HG02981 (cell line): ENCODE results near the gene CHD5.
"Not testable (repeated sequence)": the region's sequence is repeated elsewhere in the genome, so short reads cannot be mapped to it uniquely, and the experiment has no call there.

Source experiments
- ATAC-seq: cut with Tn5 transposase; IDR thresholded peaks from one replicate; pipeline ENCODE4 v1.9.1; 2021; ENCODE audit warnings: mild to moderate bottlenecking, moderate library complexity; ENCODE audit not compliant: unreplicated experiment

CHD5 gene

GRCh38 chr1:6070450-6070974 lies 109.6 kb downstream of the CHD5 start:
- no peak for ATAC-seq

GRCh38 chr1:6069573-6069972 lies 110.5 kb downstream of the CHD5 start:
- ATAC-seq, result no peak

- no peak for ATAC-seq
Observed at GRCh38 chr1:6068932-6069331, 111.2 kb downstream of the CHD5 start.

GRCh38 chr1:6068073-6068472 lies 112.0 kb downstream of the CHD5 start:
- no peak for ATAC-seq

- no peak for ATAC-seq
Observed at GRCh38 chr1:6066680-6067079, 113.4 kb downstream of the CHD5 start.

GRCh38 chr1:6065093-6065858 lies 114.8 kb downstream of the CHD5 start:
- no peak for ATAC-seq

GRCh38 chr1:6063532-6064053 lies 116.5 kb downstream of the CHD5 start:
- ATAC-seq, result not testable (repeated sequence)

GRCh38 chr1:6062670-6063069 lies 117.5 kb downstream of the CHD5 start:
- no peak for ATAC-seq

- ATAC-seq, result no peak
Observed at GRCh38 chr1:6059866-6060265, 120.3 kb downstream of the CHD5 start.

GRCh38 chr1:6057170-6057845 lies 122.8 kb downstream of the CHD5 start:
- no peak for ATAC-seq

- no peak for ATAC-seq
Observed at GRCh38 chr1:6056572-6056948, 123.6 kb downstream of the CHD5 start.

- no peak for ATAC-seq
Observed at GRCh38 chr1:6054596-6054995, 125.5 kb downstream of the CHD5 start.

GRCh38 chr1:6053206-6053546 lies 126.9 kb downstream of the CHD5 start:
- no peak for ATAC-seq

GRCh38 chr1:6052543-6053205 lies 127.4 kb downstream of the CHD5 start:
- ATAC-seq, result no peak
